ENCODE data around the gene PSME2. TPM values are rescaled to one million over a fixed set of nuclear protein-coding genes. Genes with fewer than 3 reads are reported as not detected.

The PSME2 gene
- total and polyA plus RNA-seq, 9 of the 15 experiments (the other 6 are each of a cell fraction or from before 2014, with no cell fraction given) = 111 to 579 (median 159) TPM

GRCh38 chr14:24116128-24116814 lies 30.1 kb downstream of the PSME2 start (continued):
- TF ChIP-seq ZBTB12 (CRISPR knock-in tag; IDR thresholded peaks at IDR 0.05) (no peak), ZNF707 (CRISPR knock-in tag; conservative IDR thresholded peaks at IDR 0.05) (no peak), GABPA (tag; conservative IDR thresholded peaks at IDR 0.05; ENCODE audit: low read depth) (no peak)
- TF ChIP-seq, protein P1, sequence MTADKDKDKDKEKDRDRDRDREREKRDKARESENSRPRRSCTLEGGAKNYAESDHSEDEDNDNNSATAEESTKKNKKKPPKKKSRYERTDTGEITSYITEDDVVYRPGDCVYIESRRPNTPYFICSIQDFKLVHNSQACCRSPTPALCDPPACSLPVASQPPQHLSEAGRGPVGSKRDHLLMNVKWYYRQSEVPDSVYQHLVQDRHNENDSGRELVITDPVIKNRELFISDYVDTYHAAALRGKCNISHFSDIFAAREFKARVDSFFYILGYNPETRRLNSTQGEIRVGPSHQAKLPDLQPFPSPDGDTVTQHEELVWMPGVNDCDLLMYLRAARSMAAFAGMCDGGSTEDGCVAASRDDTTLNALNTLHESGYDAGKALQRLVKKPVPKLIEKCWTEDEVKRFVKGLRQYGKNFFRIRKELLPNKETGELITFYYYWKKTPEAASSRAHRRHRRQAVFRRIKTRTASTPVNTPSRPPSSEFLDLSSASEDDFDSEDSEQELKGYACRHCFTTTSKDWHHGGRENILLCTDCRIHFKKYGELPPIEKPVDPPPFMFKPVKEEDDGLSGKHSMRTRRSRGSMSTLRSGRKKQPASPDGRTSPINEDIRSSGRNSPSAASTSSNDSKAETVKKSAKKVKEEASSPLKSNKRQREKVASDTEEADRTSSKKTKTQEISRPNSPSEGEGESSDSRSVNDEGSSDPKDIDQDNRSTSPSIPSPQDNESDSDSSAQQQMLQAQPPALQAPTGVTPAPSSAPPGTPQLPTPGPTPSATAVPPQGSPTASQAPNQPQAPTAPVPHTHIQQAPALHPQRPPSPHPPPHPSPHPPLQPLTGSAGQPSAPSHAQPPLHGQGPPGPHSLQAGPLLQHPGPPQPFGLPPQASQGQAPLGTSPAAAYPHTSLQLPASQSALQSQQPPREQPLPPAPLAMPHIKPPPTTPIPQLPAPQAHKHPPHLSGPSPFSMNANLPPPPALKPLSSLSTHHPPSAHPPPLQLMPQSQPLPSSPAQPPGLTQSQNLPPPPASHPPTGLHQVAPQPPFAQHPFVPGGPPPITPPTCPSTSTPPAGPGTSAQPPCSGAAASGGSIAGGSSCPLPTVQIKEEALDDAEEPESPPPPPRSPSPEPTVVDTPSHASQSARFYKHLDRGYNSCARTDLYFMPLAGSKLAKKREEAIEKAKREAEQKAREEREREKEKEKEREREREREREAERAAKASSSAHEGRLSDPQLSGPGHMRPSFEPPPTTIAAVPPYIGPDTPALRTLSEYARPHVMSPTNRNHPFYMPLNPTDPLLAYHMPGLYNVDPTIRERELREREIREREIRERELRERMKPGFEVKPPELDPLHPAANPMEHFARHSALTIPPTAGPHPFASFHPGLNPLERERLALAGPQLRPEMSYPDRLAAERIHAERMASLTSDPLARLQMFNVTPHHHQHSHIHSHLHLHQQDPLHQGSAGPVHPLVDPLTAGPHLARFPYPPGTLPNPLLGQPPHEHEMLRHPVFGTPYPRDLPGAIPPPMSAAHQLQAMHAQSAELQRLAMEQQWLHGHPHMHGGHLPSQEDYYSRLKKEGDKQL (CRISPR knock-in tag; IDR thresholded peaks at IDR 0.05; ENCODE audit: borderline replicate concordance) = no peak
- TF ChIP-seq, protein P2, sequence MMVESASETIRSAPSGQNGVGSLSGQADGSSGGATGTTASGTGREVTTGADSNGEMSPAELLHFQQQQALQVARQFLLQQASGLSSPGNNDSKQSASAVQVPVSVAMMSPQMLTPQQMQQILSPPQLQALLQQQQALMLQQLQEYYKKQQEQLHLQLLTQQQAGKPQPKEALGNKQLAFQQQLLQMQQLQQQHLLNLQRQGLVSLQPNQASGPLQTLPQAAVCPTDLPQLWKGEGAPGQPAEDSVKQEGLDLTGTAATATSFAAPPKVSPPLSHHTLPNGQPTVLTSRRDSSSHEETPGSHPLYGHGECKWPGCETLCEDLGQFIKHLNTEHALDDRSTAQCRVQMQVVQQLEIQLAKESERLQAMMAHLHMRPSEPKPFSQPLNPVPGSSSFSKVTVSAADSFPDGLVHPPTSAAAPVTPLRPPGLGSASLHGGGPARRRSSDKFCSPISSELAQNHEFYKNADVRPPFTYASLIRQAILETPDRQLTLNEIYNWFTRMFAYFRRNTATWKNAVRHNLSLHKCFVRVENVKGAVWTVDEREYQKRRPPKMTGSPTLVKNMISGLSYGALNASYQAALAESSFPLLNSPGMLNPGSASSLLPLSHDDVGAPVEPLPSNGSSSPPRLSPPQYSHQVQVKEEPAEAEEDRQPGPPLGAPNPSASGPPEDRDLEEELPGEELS (CRISPR knock-in tag; IDR thresholded peaks at IDR 0.05; ENCODE audit: borderline replicate concordance) = no peak

Data from K562 (cell line).